ENCODE data around the gene DDX10.

The DDX10 gene

GRCh38 chr11:108662700-108663099 lies 2.2 kb upstream of the DDX10 start:
- FAIRE-seq: no peak

- no peak for FAIRE-seq
These were observed 1.6 kb upstream of the DDX10 start for GRCh38 chr11:108663154-108663877.

GRCh38 chr11:108666373-108666772 lies 1.5 kb downstream of the DDX10 start:
- no peak for FAIRE-seq

- FAIRE-seq: no peak
These were observed 4.4 kb downstream of the DDX10 start for GRCh38 chr11:108669286-108669685.

GRCh38 chr11:108669711-108670110 lies 4.8 kb downstream of the DDX10 start:
- FAIRE-seq: no peak

GRCh38 chr11:108670451-108670850 lies 5.6 kb downstream of the DDX10 start:
- no peak for FAIRE-seq

- no peak for FAIRE-seq
These were observed 7.2 kb downstream of the DDX10 start for GRCh38 chr11:108672113-108672512.

- no peak for FAIRE-seq
These were observed 7.9 kb downstream of the DDX10 start for GRCh38 chr11:108672786-108673185.

GRCh38 chr11:108679045-108679444 lies 14.2 kb downstream of the DDX10 start:
- no peak for FAIRE-seq

GRCh38 chr11:108680271-108680670 lies 15.4 kb downstream of the DDX10 start:
- no peak for FAIRE-seq

GRCh38 chr11:108685419-108686130 lies 20.7 kb downstream of the DDX10 start:
- no peak for FAIRE-seq

- no peak for FAIRE-seq
These were observed 29.0 kb downstream of the DDX10 start for GRCh38 chr11:108693852-108694251.

- no peak for FAIRE-seq
These were observed 30.0 kb downstream of the DDX10 start for GRCh38 chr11:108694846-108695245.

- FAIRE-seq: peak; percentile 91
These were observed 33.1 kb downstream of the DDX10 start for GRCh38 chr11:108697872-108698473.

- no peak for FAIRE-seq
These were observed 34.2 kb downstream of the DDX10 start for GRCh38 chr11:108698844-108699642.

GRCh38 chr11:108703916-108704315 lies 39.0 kb downstream of the DDX10 start:
- FAIRE-seq: no peak

GRCh38 chr11:108705061-108705460 lies 40.2 kb downstream of the DDX10 start:
- no peak for FAIRE-seq

- no peak for FAIRE-seq
These were observed 43.3 kb downstream of the DDX10 start for GRCh38 chr11:108708173-108708572.

GRCh38 chr11:108709741-108710140 lies 44.9 kb downstream of the DDX10 start:
- FAIRE-seq: no peak

GRCh38 chr11:108713076-108713790 lies 48.4 kb downstream of the DDX10 start:
- FAIRE-seq: no peak

GRCh38 chr11:108715239-108715638 lies 50.4 kb downstream of the DDX10 start:
- FAIRE-seq: no peak

GRCh38 chr11:108718466-108718865 lies 53.6 kb downstream of the DDX10 start:
- no peak for FAIRE-seq
